Liver (tissue), 9 donors: ENCODE data around the gene RAB22A. TPM values are rescaled to one million over a fixed set of nuclear protein-coding genes. Genes with fewer than 3 reads are reported as not detected.

Experiments used
- DNase-seq: peaks from one replicate; pipeline ENCODE4 v3.0.0-alpha.2; 2017; ENCODE audit warnings: low spot score
- H3K27ac ChIP-seq, 2 donors: one replicate each; pipeline ENCODE4 v1.7.0; 2013; ENCODE audit warnings: inconsistent platforms in 2 of 2, low read length in 2 of 2, control low read depth in 1 of 2, low read depth in 1 of 2, mild to moderate bottlenecking in 1 of 2
- H3K27me3 ChIP-seq, 4 donors: one replicate each; pipeline versions ENCODE4 v1.6.1 to v1.7.0; 2013; ENCODE audit warnings: low read length in 3 of 4, inconsistent platforms in 1 of 4, mild to moderate bottlenecking in 1 of 4, moderate library complexity in 1 of 4; ENCODE audit not compliant: control insufficient read depth in 4 of 4, insufficient read depth in 4 of 4
- H3K36me3 ChIP-seq, 4 donors: one replicate each; pipeline versions ENCODE4 v1.6.1 to v1.7.0; 2013; ENCODE audit warnings: low read length in 3 of 4, mild to moderate bottlenecking in 3 of 4, low read depth in 1 of 4, moderate library complexity in 1 of 4; ENCODE audit not compliant: control insufficient read depth in 4 of 4, insufficient read depth in 3 of 4
- H3K4me1 ChIP-seq, 4 donors: one replicate each; pipeline versions ENCODE4 v1.6.1 to v1.7.0; 2013; ENCODE audit warnings: low read length in 3 of 4, mild to moderate bottlenecking in 3 of 4, moderate library complexity in 1 of 4; ENCODE audit not compliant: control insufficient read depth in 4 of 4, insufficient read depth in 4 of 4
- H3K4me3 ChIP-seq, 3 donors: one replicate each; pipeline versions ENCODE4 v1.6.1 to v1.7.0; 2013; ENCODE audit warnings: low read length in 3 of 3, control low read depth in 1 of 3, low read depth in 1 of 3, mild to moderate bottlenecking in 1 of 3
- H3K9ac ChIP-seq, 2 donors: one replicate each; pipeline ENCODE4 v1.7.0; 2013; ENCODE audit warnings: low read length in 2 of 2, mild to moderate bottlenecking in 2 of 2, moderate library complexity in 2 of 2, control low read depth in 1 of 2, low read depth in 1 of 2
- H3K9me3 ChIP-seq, 4 donors: one replicate each; pipeline versions ENCODE4 v1.6.1 to v1.7.0; 2013; ENCODE audit warnings: low read length in 3 of 4; ENCODE audit not compliant: control insufficient read depth in 4 of 4
- EGR1 ChIP-seq, 2 donors: IDR thresholded peaks; 2 replicates each; pipeline ENCODE4 v1.6.1; 2016 to 2018; ENCODE audit warnings: antibody characterized with exemption in 2 of 2, low read depth in 2 of 2
- FOXA1 ChIP-seq: IDR thresholded peaks from 2 replicates; pipeline ENCODE4 v1.6.1; 2016; ENCODE audit warnings: antibody characterized with exemption
- FOXA2 ChIP-seq: IDR thresholded peaks from 2 replicates; pipeline ENCODE4 v1.6.1; 2016; ENCODE audit warnings: antibody characterized with exemption
- GABPA ChIP-seq, 2 donors: IDR thresholded peaks in 1 of 2; conservative IDR thresholded peaks in 1 of 2; 2 replicates each; pipeline ENCODE4 v1.6.1; 2016; ENCODE audit warnings: antibody characterized with exemption in 2 of 2, mild to moderate bottlenecking in 1 of 2, moderate library complexity in 1 of 2
- HNF4A ChIP-seq, 2 donors: conservative IDR thresholded peaks; 2 replicates each; pipeline ENCODE4 v1.6.1; 2016; ENCODE audit warnings: antibody characterized with exemption in 2 of 2, mild to moderate bottlenecking in 2 of 2
- HNF4G ChIP-seq: IDR thresholded peaks from 2 replicates; pipeline ENCODE4 v1.6.1; 2016; ENCODE audit warnings: antibody characterized with exemption
- JUND ChIP-seq, 2 donors: IDR thresholded peaks; 2 replicates each; pipeline ENCODE4 v1.6.1; 2016; ENCODE audit warnings: antibody characterized with exemption in 2 of 2
- NR2F2 ChIP-seq: IDR thresholded peaks from 2 replicates; pipeline ENCODE4 v1.6.1; 2016; ENCODE audit warnings: antibody characterized with exemption
- RAD21 ChIP-seq, 2 donors: IDR thresholded peaks; 2 replicates each; pipeline ENCODE4 v1.6.1; 2016; ENCODE audit warnings: antibody characterized with exemption in 2 of 2, mild to moderate bottlenecking in 2 of 2
- RXRA ChIP-seq, 2 donors: IDR thresholded peaks; 2 replicates each; pipeline ENCODE4 v1.6.1; 2017 to 2018; ENCODE audit warnings: antibody characterized with exemption in 2 of 2, mild to moderate bottlenecking in 1 of 2
- SP1 ChIP-seq: IDR thresholded peaks from 2 replicates; pipeline ENCODE4 v1.6.1; 2018; ENCODE audit warnings: antibody characterized with exemption, mild to moderate bottlenecking
- TAF1 ChIP-seq: conservative IDR thresholded peaks from 2 replicates; pipeline ENCODE4 v1.6.1; 2016; ENCODE audit warnings: antibody characterized with exemption, mild to moderate bottlenecking
- YY1 ChIP-seq: IDR thresholded peaks from 2 replicates; pipeline ENCODE4 v1.6.1; 2016; ENCODE audit warnings: antibody characterized with exemption, mild to moderate bottlenecking
- WGBS: extraction: QIAGEN DNeasy Blood & Tissue Kit; methylation state at CpG from one replicate; pipeline ENCODE4 v1.1.7; 2013; 5-methylcytosine and 5-hydroxymethylcytosine counted together
- polyA plus RNA-seq, 2 donors: library from polyadenylated mRNA; stranded (reverse) in 1 of 2; unstranded in 1 of 2; fragments of 200-250 nt in 1 of 2; fragments of >200 nt in 1 of 2; fragmentation: Nextera tagmentation in 1 of 2; extraction: Ambion mirVana in 1 of 2; gene quantifications; one replicate each; pipeline versions ENCODE4 v1.2.1 to v1.2.3, GENCODE V29; 2013 to 2015
- total RNA-seq, 2 donors: library from RNA; depleted of rRNA; stranded (reverse); fragments of >200 nt; gene quantifications; one replicate each; pipeline ENCODE4 v1.2.3, GENCODE V29; 2014
- TF ChIP-seq, protein P1 (sequence below): IDR thresholded peaks from 2 replicates; pipeline ENCODE4 v1.6.1; 2016; ENCODE audit warnings: antibody characterized with exemption
- TF ChIP-seq, protein P2 (sequence below): IDR thresholded peaks from 2 replicates; pipeline ENCODE4 v1.6.1; 2016; ENCODE audit warnings: antibody characterized with exemption, mild to moderate bottlenecking
- TF ChIP-seq, protein P3 (sequence below): IDR thresholded peaks from 2 replicates; pipeline ENCODE4 v1.6.1; 2016; ENCODE audit warnings: antibody characterized with exemption
- TF ChIP-seq, protein P4 (sequence below): fragments of 150-350 bp; IDR thresholded peaks from 2 replicates; pipeline ENCODE4 v1.5.1; 2017; ENCODE audit warnings: improper control_type of control experiment, low read depth, low read length; ENCODE audit not compliant: missing input control
- TF ChIP-seq, protein P5 (sequence below): IDR thresholded peaks from 2 replicates; pipeline ENCODE4 v1.6.1; 2016; ENCODE audit warnings: antibody characterized with exemption
- donor health status: healthy.
- donor health status: healthy.
- donor health status: healthy.
- donor health status: healthy.
- donor health status: healthy.

Gene RAB22A
- total and polyA plus RNA-seq, 4 donors = 3.0 to 8.1 (median 5.8) TPM

DNA sequence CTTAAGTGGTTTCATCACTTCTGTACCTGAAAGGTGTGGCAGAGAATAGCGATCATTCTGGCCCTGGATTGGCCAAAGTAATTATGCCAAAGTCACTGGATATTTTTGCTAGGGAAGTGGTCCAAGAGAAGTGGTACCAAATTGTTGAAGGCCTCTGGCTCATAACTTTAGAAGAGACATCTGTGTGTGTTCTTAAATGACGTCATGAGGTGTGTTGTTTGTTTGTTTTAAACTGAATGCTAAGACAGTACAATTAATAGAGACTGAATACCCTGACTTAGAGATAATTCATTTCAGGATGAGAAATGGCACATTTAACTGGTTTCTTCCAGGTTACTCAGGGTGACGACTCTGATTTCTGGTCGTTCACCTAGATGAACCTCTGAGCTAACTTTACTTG lies 82.8 kb downstream of the RAB22A start:
- H3K36me3 ChIP-seq = peaks cover 0 to 2% (median 0%) of the 10 kb centered on the region in 4 donors
- H3K4me3 ChIP-seq = no peak overlapping the region
- DNase-seq = no peak
- no peak for TF ChIP-seq HNF4G
- no peak for TF ChIP-seq TAF1
- no peak for TF ChIP-seq GABPA (IDR thresholded peaks at IDR 0.05 in 1 of 2, conservative IDR thresholded peaks at IDR 0.05 in 1 of 2)
- no peak for TF ChIP-seq RXRA (IDR thresholded peaks at IDR 0.05)
- TF ChIP-seq, protein P1, sequence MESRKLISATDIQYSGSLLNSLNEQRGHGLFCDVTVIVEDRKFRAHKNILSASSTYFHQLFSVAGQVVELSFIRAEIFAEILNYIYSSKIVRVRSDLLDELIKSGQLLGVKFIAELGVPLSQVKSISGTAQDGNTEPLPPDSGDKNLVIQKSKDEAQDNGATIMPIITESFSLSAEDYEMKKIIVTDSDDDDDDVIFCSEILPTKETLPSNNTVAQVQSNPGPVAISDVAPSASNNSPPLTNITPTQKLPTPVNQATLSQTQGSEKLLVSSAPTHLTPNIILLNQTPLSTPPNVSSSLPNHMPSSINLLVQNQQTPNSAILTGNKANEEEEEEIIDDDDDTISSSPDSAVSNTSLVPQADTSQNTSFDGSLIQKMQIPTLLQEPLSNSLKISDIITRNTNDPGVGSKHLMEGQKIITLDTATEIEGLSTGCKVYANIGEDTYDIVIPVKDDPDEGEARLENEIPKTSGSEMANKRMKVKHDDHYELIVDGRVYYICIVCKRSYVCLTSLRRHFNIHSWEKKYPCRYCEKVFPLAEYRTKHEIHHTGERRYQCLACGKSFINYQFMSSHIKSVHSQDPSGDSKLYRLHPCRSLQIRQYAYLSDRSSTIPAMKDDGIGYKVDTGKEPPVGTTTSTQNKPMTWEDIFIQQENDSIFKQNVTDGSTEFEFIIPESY = no peak
- no peak for TF ChIP-seq FOXA2
- TF ChIP-seq YY1 = no peak
- no peak for TF ChIP-seq FOXA1
- TF ChIP-seq HNF4A (conservative IDR thresholded peaks at IDR 0.05) = no peak
- TF ChIP-seq, protein P2, sequence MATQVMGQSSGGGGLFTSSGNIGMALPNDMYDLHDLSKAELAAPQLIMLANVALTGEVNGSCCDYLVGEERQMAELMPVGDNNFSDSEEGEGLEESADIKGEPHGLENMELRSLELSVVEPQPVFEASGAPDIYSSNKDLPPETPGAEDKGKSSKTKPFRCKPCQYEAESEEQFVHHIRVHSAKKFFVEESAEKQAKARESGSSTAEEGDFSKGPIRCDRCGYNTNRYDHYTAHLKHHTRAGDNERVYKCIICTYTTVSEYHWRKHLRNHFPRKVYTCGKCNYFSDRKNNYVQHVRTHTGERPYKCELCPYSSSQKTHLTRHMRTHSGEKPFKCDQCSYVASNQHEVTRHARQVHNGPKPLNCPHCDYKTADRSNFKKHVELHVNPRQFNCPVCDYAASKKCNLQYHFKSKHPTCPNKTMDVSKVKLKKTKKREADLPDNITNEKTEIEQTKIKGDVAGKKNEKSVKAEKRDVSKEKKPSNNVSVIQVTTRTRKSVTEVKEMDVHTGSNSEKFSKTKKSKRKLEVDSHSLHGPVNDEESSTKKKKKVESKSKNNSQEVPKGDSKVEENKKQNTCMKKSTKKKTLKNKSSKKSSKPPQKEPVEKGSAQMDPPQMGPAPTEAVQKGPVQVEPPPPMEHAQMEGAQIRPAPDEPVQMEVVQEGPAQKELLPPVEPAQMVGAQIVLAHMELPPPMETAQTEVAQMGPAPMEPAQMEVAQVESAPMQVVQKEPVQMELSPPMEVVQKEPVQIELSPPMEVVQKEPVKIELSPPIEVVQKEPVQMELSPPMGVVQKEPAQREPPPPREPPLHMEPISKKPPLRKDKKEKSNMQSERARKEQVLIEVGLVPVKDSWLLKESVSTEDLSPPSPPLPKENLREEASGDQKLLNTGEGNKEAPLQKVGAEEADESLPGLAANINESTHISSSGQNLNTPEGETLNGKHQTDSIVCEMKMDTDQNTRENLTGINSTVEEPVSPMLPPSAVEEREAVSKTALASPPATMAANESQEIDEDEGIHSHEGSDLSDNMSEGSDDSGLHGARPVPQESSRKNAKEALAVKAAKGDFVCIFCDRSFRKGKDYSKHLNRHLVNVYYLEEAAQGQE = no peak
- TF ChIP-seq NR2F2 = no peak
- TF ChIP-seq JUND (IDR thresholded peaks at IDR 0.05) = no peak
- TF ChIP-seq, protein P3, sequence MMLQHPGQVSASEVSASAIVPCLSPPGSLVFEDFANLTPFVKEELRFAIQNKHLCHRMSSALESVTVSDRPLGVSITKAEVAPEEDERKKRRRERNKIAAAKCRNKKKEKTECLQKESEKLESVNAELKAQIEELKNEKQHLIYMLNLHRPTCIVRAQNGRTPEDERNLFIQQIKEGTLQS = no peak
- TF ChIP-seq, protein P4, sequence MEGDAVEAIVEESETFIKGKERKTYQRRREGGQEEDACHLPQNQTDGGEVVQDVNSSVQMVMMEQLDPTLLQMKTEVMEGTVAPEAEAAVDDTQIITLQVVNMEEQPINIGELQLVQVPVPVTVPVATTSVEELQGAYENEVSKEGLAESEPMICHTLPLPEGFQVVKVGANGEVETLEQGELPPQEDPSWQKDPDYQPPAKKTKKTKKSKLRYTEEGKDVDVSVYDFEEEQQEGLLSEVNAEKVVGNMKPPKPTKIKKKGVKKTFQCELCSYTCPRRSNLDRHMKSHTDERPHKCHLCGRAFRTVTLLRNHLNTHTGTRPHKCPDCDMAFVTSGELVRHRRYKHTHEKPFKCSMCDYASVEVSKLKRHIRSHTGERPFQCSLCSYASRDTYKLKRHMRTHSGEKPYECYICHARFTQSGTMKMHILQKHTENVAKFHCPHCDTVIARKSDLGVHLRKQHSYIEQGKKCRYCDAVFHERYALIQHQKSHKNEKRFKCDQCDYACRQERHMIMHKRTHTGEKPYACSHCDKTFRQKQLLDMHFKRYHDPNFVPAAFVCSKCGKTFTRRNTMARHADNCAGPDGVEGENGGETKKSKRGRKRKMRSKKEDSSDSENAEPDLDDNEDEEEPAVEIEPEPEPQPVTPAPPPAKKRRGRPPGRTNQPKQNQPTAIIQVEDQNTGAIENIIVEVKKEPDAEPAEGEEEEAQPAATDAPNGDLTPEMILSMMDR = no peak
- no peak for TF ChIP-seq SP1
- TF ChIP-seq EGR1 (IDR thresholded peaks at IDR 0.05; ENCODE audit: low read depth in 2 of 2) = no peak
- TF ChIP-seq, protein P5, sequence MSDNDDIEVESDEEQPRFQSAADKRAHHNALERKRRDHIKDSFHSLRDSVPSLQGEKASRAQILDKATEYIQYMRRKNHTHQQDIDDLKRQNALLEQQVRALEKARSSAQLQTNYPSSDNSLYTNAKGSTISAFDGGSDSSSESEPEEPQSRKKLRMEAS = no peak
- TF ChIP-seq RAD21 (IDR thresholded peaks at IDR 0.05) = no peak
- H3K9me3 ChIP-seq = no peaks in the 10 kb centered on the region
- H3K4me1 ChIP-seq = peaks cover 2 to 19% (median 12%) of the 10 kb centered on the region in 4 donors
- no peak overlapping the region for H3K9ac ChIP-seq
- WGBS = 83% methylated on average over 4 of the region's 4 CpGs
- no peak overlapping the region for H3K27ac ChIP-seq
- no peaks in the 10 kb centered on the region for H3K27me3 ChIP-seq
